Sigmoid colon (tissue), 4 donors: ENCODE data around the gene ASAP2.

Source experiments
- EP300 ChIP-seq, 4 donors: sonication (generic); formaldehyde crosslinking; IDR thresholded peaks; one replicate each; pipeline ENCODE4 v1.6.1; 2017; ENCODE audit warnings: antibody characterized with exemption in 4 of 4
- POLR2A ChIP-seq, 2 donors: fragments of 450-650 bp; IDR thresholded peaks; one replicate each; pipeline ENCODE4 v1.6.1; 2016; ENCODE audit warnings: antibody characterized with exemption in 2 of 2, mild to moderate bottlenecking in 2 of 2, moderate library complexity in 2 of 2
- POLR2AphosphoS5 ChIP-seq, 4 donors: sonication (generic); formaldehyde crosslinking; IDR thresholded peaks; one replicate each; pipeline ENCODE4 v1.6.1; 2017; ENCODE audit warnings: antibody characterized with exemption in 4 of 4
- TF ChIP-seq, protein P1 (sequence below), 4 experiments: fragments of 450-650 bp in 3 of 4; fragments of 200-600 bp in 1 of 4; IDR thresholded peaks; one replicate each; pipeline ENCODE4 v1.5.1; 2016 to 2019; ENCODE audit warnings: antibody characterized with exemption in 4 of 4, mild to moderate bottlenecking in 3 of 4, moderate library complexity in 2 of 4

GRCh38 chr2:9285385-9285920 lies 78.8 kb downstream of the ASAP2 start:
- TF ChIP-seq POLR2A (IDR thresholded peaks at IDR 0.05) (no peak), POLR2AphosphoS5 (IDR thresholded peaks at IDR 0.05) (peak in 1 of 4 donors; percentile 22), EP300 (IDR thresholded peaks at IDR 0.05) (no peak)
- TF ChIP-seq, protein P1, sequence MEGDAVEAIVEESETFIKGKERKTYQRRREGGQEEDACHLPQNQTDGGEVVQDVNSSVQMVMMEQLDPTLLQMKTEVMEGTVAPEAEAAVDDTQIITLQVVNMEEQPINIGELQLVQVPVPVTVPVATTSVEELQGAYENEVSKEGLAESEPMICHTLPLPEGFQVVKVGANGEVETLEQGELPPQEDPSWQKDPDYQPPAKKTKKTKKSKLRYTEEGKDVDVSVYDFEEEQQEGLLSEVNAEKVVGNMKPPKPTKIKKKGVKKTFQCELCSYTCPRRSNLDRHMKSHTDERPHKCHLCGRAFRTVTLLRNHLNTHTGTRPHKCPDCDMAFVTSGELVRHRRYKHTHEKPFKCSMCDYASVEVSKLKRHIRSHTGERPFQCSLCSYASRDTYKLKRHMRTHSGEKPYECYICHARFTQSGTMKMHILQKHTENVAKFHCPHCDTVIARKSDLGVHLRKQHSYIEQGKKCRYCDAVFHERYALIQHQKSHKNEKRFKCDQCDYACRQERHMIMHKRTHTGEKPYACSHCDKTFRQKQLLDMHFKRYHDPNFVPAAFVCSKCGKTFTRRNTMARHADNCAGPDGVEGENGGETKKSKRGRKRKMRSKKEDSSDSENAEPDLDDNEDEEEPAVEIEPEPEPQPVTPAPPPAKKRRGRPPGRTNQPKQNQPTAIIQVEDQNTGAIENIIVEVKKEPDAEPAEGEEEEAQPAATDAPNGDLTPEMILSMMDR (IDR thresholded peaks at IDR 0.05) = no peak
